Colon (tissue), 2 donors: Measurements from ENCODE around the gene SF3B5.
"Not testable (repeated sequence)": the region's sequence is repeated elsewhere in the genome, so short reads cannot be mapped to it uniquely, and the experiment has no call there.

ENCODE experiments used
- FAIRE-seq: peaks from 2 replicates; lab custom pipeline; 2012; peaks lifted over from hg19 to GRCh38; lab: Jason Lieb, UNC
- donor health status: control.
- donor health status: control.

SF3B5 gene

GRCh38 chr6:144063744-144064401 is 31.5 kb downstream of the SF3B5 start:
- no peak for FAIRE-seq

GRCh38 chr6:144063246-144063743 is 32.1 kb downstream of the SF3B5 start:
- no peak for FAIRE-seq

GRCh38 chr6:144062786-144063185 is 32.6 kb downstream of the SF3B5 start:
- FAIRE-seq: no peak

GRCh38 chr6:144059139-144059538 is 36.2 kb downstream of the SF3B5 start:
- no peak for FAIRE-seq

DNA sequence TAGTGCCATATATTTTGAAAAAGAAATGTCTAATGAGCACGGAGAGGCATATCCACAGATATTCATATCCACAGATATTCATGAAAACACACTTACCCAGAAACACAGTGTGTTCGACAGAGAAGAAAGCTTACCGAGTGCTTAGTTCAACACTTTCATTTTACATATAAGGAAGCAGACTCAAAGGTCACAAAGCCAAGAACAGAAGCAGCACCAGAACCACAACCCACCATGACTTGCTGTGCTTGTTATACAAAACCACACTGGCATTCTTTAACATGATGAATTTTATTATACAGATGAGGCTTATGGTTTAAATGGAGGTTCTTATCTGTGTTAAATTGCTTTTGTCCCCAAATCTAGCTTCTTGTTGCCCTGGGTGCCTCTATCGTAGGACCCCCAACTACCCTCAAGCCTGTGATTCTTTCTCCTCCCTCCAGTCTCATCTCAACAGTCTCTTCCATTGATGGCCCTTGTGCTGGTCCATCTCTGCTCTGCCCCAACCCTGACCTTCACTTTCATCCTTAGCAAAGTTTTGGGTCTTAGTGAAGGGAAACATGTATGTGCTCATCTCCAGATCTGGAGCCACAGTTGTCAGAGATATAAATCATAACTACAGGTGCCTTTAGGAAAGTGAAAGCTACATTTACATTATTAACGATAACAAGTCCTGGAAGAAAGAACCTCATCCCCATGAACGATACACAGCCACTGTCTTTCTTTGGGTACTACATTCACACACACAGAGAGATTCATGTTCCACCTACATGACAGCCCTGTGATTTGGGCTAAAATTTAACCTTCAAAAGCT is 40.0 kb downstream of the SF3B5 start:
- FAIRE-seq: peak; percentile 47

- FAIRE-seq: no peak
Observed at GRCh38 chr6:144053601-144054000, 41.8 kb downstream of the SF3B5 start.

DNA sequence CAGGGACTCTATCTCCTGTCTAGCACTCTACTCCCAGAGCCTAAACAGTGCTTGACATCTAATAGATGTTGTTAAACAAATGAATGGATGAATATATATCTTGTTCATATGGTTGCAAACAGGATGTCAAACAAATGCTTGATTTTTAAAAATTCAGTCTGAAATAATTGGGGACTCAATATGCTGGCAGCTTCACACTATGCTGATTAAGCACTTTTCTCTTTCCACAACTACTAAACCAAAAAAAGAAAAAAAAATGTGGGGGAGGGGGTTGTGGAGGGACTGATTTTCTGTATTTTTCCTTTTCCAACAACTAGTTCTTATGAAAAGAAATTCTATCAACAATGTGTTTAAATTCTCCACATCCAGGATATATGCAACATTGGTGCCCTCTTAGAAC is 42.9 kb downstream of the SF3B5 start:
- FAIRE-seq: no peak

GRCh38 chr6:144049386-144049785 is 46.0 kb downstream of the SF3B5 start:
- no peak for FAIRE-seq

DNA sequence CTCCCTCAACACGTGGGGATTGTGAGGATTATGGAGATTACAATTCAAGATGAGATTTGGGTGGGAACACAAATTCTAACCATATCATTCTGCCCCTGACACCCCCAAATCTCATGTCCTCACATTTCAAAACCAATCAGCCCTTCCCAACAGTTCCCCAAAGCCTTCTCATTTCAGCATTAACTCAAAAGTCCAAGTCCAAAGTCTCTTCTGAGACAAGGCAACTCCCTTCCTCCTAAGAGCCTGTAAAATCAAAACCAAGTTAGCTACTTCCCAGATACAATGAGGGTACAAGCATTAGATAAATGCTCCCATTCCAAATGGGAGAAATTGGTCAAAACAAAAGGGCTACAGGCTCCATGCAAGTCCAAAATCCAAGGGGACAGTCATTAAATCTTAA is 47.7 kb downstream of the SF3B5 start:
- FAIRE-seq: no peak

DNA sequence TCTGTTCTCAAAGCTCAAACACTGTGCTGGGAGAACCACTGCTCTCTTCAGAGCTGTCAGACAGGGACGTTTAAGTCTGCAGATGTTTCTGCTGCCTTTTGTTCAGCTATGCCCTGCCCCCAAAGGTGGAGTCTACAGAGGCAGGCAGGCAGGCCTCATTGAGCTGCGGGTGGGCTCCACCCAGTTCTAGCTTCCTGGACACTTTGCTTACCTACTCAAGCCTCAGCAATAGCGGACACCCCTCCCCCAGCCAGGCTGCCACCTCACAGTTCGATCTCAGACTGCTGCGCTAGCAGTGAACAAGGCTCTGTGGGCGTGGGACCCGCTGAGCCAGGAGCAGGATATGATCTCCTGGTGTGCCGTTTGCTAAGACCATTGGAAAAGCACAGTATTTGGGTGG is 48.7 kb downstream of the SF3B5 start:
- FAIRE-seq: not testable (repeated sequence)

- not testable (repeated sequence) for FAIRE-seq
Observed at GRCh38 chr6:144044989-144045388, 50.4 kb downstream of the SF3B5 start.
